GM23338 (cell line): ENCODE results near the gene TNS1. TPM values are rescaled to one million over a fixed set of nuclear protein-coding genes. Genes with fewer than 3 reads are reported as not detected.

Experiments
- ATAC-seq: fragments of 200-7000 bp; cut with Tn5 transposase; 3 replicates; pipeline ENCODE4 v1.9.1; 2020
- DNase-seq: peaks from one replicate; pipeline ENCODE4 v3.0.0-alpha.2; 2015; ENCODE audit warnings: low spot score
- H2AFZ ChIP-seq: fragments of 200-600 bp; sonication (generic); 2 replicates; pipeline ENCODE4 v1.8.0; 2016; ENCODE audit warnings: antibody characterized with exemption, mild to moderate bottlenecking, moderate library complexity
- H3F3A ChIP-seq: fragments of 200-600 bp; sonication (generic); replicated peaks from 2 replicates; pipeline ENCODE4 v1.8.0; 2017; ENCODE audit warnings: antibody characterized with exemption, mixed run types, low read depth
- H3K27ac ChIP-seq: fragments of 200-600 bp; sonication (generic); 2 replicates; pipeline ENCODE4 v1.6.1; 2016; ENCODE audit warnings: low read depth
- H3K27me3 ChIP-seq: fragments of 200-600 bp; sonication (generic); 2 replicates; pipeline ENCODE4 v1.8.0; 2016; ENCODE audit warnings: mild to moderate bottlenecking, mixed run types, moderate library complexity; ENCODE audit not compliant: insufficient read depth
- H3K36me3 ChIP-seq: fragments of 200-600 bp; sonication (generic); 2 replicates; pipeline ENCODE4 v1.8.0; 2016; ENCODE audit warnings: mild to moderate bottlenecking; ENCODE audit not compliant: insufficient read depth
- H3K4me1 ChIP-seq: fragments of 200-600 bp; sonication (generic); 2 replicates; pipeline ENCODE4 v1.8.0; 2016; ENCODE audit warnings: mild to moderate bottlenecking, moderate library complexity; ENCODE audit not compliant: insufficient read depth
- H3K4me2 ChIP-seq: fragments of 200-600 bp; sonication (generic); 2 replicates; pipeline ENCODE4 v1.7.1; 2017; ENCODE audit warnings: mixed run types
- H3K4me3 ChIP-seq: fragments of 200-600 bp; sonication (generic); 2 replicates; pipeline ENCODE4 v1.6.1; 2016; ENCODE audit warnings: mixed run types
- H3K79me2 ChIP-seq: fragments of 200-600 bp; sonication (generic); replicated peaks from 2 replicates; pipeline ENCODE4 v1.8.0; 2017; ENCODE audit warnings: mild to moderate bottlenecking; ENCODE audit not compliant: insufficient read depth
- H3K9me2 ChIP-seq: fragments of 200-600 bp; sonication (generic); 2 replicates; pipeline ENCODE4 v1.8.0; 2017; ENCODE audit not compliant: insufficient read depth
- H4K20me1 ChIP-seq: fragments of 200-600 bp; sonication (generic); replicated peaks from 2 replicates; pipeline ENCODE4 v1.8.0; 2017; ENCODE audit warnings: mild to moderate bottlenecking; ENCODE audit not compliant: insufficient read depth
- H3K27ac Mint-ChIP-seq: 2 replicates; pipeline ENCODE4 v1.8.0; 2020; ENCODE audit warnings: inconsistent platforms, mild to moderate bottlenecking, moderate library complexity, mixed read lengths
- H3K27me3 Mint-ChIP-seq: 3 replicates; pipeline ENCODE4 v1.8.0; 2022; ENCODE audit warnings: low read depth, mild to moderate bottlenecking, moderate library complexity, mixed read lengths, inconsistent platforms; ENCODE audit not compliant: insufficient read depth, poor library complexity
- H3K36me3 Mint-ChIP-seq: 3 replicates; pipeline ENCODE4 v1.8.0; 2021; ENCODE audit warnings: low read depth, mild to moderate bottlenecking, inconsistent platforms, moderate library complexity, mixed read lengths
- H3K4me1 Mint-ChIP-seq: 3 replicates; pipeline ENCODE4 v1.8.0; 2020; ENCODE audit warnings: mild to moderate bottlenecking, inconsistent platforms, mixed read lengths
- H3K4me3 Mint-ChIP-seq: 3 replicates; pipeline ENCODE4 v1.8.0; 2021; ENCODE audit warnings: moderate library complexity, mild to moderate bottlenecking, inconsistent platforms, mixed read lengths
- H3K9me3 Mint-ChIP-seq: 3 replicates; pipeline ENCODE4 v1.8.0; 2020; ENCODE audit warnings: moderate library complexity, mild to moderate bottlenecking, inconsistent platforms, mixed read lengths
- CREB1 ChIP-seq: fragments of 250-450 bp; sonication (Bioruptor Pico); IDR thresholded peaks from 2 replicates; pipeline ENCODE4 v1.5.0; 2020; ENCODE audit warnings: low read depth, mild to moderate bottlenecking, moderate library complexity
- CTCF ChIP-seq, 2 experiments: fragments of 200-600 bp in 1 of 2; sonication (generic) in 1 of 2; conservative IDR thresholded peaks; 2 replicates each; pipeline versions ENCODE4 v1.5.1 to v1.6.1; 2016 to 2017; ENCODE audit warnings: antibody characterized with exemption in 2 of 2, low read depth in 2 of 2, mild to moderate bottlenecking in 2 of 2, moderate library complexity in 1 of 2
- EZH2phosphoT487 ChIP-seq: fragments of 200-600 bp; sonication (generic); IDR thresholded peaks from one replicate; pipeline ENCODE4 v1.8.1; 2018; ENCODE audit warnings: antibody characterized with exemption; ENCODE audit not compliant: unreplicated experiment
- JUNB ChIP-seq: IDR thresholded peaks from one replicate; pipeline ENCODE4 v1.6.1; 2016; ENCODE audit warnings: antibody characterized with exemption; ENCODE audit not compliant: unreplicated experiment
- NANOG ChIP-seq: IDR thresholded peaks from 2 replicates; pipeline ENCODE4 v1.6.1; 2016; ENCODE audit warnings: antibody characterized with exemption, borderline replicate concordance
- POLR2AphosphoS5 ChIP-seq: IDR thresholded peaks from 2 replicates; pipeline ENCODE4 v1.6.1; 2016; ENCODE audit warnings: antibody characterized with exemption, low read depth
- REST ChIP-seq: IDR thresholded peaks from one replicate; pipeline ENCODE4 v1.6.1; 2018; ENCODE audit warnings: antibody characterized with exemption; ENCODE audit not compliant: unreplicated experiment
- STAT1 ChIP-seq: IDR thresholded peaks from one replicate; pipeline ENCODE4 v1.6.1; 2016; ENCODE audit warnings: antibody characterized with exemption; ENCODE audit not compliant: unreplicated experiment
- ZNF114 ChIP-seq: fragments of 250-450 bp; sonication (Bioruptor Pico); IDR thresholded peaks from 2 replicates; pipeline ENCODE4 v1.5.0; 2020; ENCODE audit warnings: mild to moderate bottlenecking, moderate library complexity
- ZNF331 ChIP-seq: fragments of 250-450 bp; sonication (Bioruptor Pico); IDR thresholded peaks from 2 replicates; pipeline ENCODE4 v1.5.0; 2020; ENCODE audit warnings: low read depth, mild to moderate bottlenecking, moderate library complexity
- ZNF462 ChIP-seq: fragments of 250-450 bp; sonication (Bioruptor Pico); IDR thresholded peaks from 2 replicates; pipeline ENCODE4 v1.5.0; 2020; ENCODE audit warnings: mild to moderate bottlenecking, moderate library complexity
- polyA plus RNA-seq: library from polyadenylated mRNA; unstranded; fragments of >200 nt; fragmentation: Nextera tagmentation; extraction: Ambion mirVana; gene quantifications from 2 replicates; pipeline ENCODE4 v1.2.1, GENCODE V29; 2016
- total RNA-seq: library from RNA; depleted of rRNA; stranded (reverse); fragments of >200 nt; shearing (Covaris generic); gene quantifications from 2 replicates; pipeline ENCODE4 v1.2.3, GENCODE V29; 2014

Gene TNS1
- total and polyA plus RNA-seq, 2 experiments from 2014 or later = 2.0 to 7.4 TPM

GRCh38 chr2:218024336-218024735 is 21.5 kb upstream of the TNS1 start:
- no peaks in the 10 kb centered on the region for H3K36me3 ChIP-seq
- TF ChIP-seq ZNF331 = no peak
- no peak for TF ChIP-seq POLR2AphosphoS5
- no peak for TF ChIP-seq CREB1 (CRISPR knock-in tag)
- TF ChIP-seq STAT1 = no peak
- no peak for TF ChIP-seq EZH2phosphoT487
- no peak for TF ChIP-seq NANOG
- no peak for TF ChIP-seq ZNF462 (CRISPR knock-in tag)
- TF ChIP-seq JUNB = no peak
- TF ChIP-seq REST = no peak
- TF ChIP-seq CTCF (conservative IDR thresholded peaks at IDR 0.05; ENCODE audit: low read depth in 2 of 2) = no peak
- TF ChIP-seq ZNF114 (CRISPR knock-in tag) = no peak
- no peak for DNase-seq
- H3F3A ChIP-seq = no peaks in the 10 kb centered on the region
- H3K4me3 Mint-ChIP-seq = no peak overlapping the region
- no peaks in the 10 kb centered on the region for H3K9me3 Mint-ChIP-seq
- H3K4me2 ChIP-seq = no peak overlapping the region
- H2AFZ ChIP-seq = no peak overlapping the region
- peaks cover 18% of the 10 kb centered on the region for H3K27me3 Mint-ChIP-seq
- no peak overlapping the region for H3K27ac Mint-ChIP-seq
- H3K36me3 Mint-ChIP-seq = no peaks in the 10 kb centered on the region
- peaks cover 13% of the 10 kb centered on the region for H3K4me1 ChIP-seq
- H3K9me2 ChIP-seq = no peaks in the 10 kb centered on the region
- H3K27me3 ChIP-seq = no peaks in the 10 kb centered on the region
- ATAC-seq = no peak
- H3K4me3 ChIP-seq = no peak overlapping the region
- H3K4me1 Mint-ChIP-seq = peaks cover 37% of the 10 kb centered on the region
- H4K20me1 ChIP-seq = no peaks in the 10 kb centered on the region
- H3K79me2 ChIP-seq = no peaks in the 10 kb centered on the region
- H3K27ac ChIP-seq = no peak overlapping the region
